Activated CD4-positive, alpha-beta T cell treated with anti-CD3 and anti-CD28 coated beads, Interleukin-2, Interleukin-6, amounts not matched to agents 100 ng/mL and 50 ng/mL, durations not matched to agents 16 hours and 8 hours (primary cell): ENCODE results near the gene MTA1.

Source experiments
- DNase-seq: peaks from one replicate; pipeline ENCODE4 v3.0.0-alpha.2; 2020

Gene MTA1

DNA sequence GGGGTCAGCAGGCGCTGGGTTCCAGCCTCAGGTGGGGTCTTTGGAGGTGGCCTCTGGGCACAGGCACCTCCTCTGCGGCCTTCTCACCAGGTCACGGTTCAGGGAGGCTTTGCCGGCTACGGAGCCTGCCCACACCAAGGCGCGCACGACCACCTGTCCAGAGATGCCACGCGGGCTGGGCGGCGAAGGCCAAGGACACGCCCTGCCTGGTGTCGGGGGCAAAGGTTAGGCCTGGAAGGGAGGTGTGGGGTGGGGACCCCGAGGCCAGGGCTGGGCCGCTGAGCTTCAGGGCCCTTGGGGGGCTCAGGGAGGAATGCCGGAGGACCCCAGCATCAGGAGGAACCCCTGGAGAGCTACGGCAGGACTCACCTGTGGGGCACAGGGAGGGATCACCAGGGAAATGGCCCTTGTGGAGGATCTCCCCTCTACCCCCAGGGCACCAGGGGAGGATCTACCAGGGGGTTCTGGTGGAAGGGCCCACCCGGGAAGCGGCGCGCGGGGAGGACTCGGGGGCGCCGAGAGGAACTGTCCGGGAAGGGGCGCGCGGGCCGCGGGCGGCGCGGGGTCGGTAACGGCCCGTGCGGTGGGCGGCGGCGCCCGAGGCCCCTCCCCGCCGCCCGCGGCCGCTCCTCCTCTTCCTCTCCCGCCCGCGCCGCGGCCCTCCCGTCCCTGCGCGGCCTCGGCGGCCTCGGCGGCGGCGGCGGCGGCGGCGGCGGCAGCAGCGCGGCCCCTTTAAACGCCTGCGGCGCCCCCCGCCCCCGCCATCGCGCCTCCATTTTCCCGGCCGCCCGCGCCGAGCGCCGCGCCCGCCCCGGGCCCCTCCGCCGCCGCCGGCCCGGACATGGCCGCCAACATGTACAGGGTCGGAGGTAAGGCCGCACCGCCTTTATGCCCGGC, at the start of gene MTA1:
Gene MTA1 (plus strand): TSS at position 633 of the 897 bp plus-strand sequence. CDS start 209 bp downstream, at position 842.
- peak; percentile 50 for DNase-seq

DNA sequence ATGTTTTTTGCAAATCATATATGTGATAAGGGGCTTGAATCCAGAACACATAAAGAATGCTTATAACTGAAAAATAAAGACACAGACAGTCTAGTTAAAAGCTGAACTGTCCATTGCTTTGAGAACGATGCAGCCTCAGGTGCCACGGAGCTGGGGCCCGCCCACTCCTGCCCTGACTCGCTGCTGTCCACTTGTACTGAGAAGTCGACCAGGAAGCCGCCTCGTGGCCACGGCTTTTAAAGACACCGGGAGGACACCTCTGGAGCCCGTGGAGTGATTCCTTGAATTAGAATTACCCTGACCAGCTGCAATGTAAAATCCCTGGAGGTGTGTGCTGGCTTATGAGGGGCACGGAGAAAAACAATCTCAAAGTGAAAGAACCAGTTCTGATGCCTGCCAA, 45.2 kb upstream of the MTA1 start:
- no peak for DNase-seq

DNA sequence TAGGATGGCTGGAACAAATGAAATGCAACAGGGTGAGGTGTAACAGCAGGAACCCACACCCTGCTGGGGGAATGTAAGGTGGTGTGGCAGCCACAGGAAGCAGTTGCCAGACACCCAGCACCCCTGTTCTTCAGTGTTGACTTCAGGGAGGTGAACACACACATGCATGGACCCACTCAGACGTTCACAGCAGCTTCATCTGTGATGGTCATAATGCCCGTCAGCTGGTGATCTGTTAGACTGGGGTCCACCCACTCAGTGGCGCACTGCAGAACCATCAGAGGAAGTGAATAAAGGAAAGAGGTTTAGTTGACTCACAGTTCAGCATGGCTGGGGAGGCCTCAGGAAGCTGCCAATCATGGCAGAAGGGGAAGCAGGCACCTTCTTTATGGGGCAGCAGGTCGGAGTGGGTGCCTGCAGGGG, 44.0 kb upstream of the MTA1 start:
- peak; percentile 56 for DNase-seq

DNA sequence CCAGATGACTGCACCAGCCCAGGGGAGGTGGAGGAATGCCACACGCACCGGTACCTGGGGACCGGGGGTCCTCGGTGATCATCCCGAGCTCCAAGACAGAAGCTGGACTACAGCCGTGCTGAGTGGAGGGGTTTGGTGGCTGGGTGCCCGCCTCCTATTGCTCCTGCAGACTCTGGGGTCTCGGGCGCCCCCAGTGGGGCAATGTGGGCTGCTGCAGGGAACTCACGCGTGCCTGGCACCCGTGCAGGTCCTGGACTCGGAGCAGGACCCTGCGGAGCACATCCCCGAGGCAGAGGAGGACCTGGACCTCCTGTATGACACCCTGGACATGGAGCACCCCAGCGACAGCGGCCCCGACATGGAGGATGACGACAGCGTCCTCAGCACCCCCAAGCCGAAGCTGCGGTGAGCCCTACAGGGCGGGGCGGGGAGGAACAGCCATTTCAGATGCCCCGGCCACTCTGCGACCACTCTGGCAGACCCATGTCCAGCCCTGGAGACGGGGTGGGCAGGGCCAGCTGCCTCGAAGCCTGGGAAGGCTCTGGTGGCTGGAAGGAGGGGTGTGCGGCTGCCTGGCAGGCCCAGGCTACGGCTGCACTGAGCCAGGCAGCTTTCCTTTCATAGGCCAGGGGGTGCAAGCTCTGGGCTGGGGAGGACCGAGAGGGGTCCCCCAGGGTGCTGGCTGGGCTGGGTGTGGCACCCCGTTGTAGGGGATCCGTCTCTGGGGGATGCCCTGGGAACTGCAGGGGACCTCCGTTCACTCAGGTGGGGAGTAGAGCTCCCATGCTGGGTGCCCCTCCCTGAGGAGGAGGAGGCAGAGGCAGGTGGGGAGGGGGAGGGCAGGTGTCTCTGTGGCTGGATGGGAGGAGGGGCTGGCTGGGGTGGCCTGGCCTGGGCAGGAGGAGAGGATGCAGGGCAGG, 42.8 kb upstream of the MTA1 start:
- no peak for DNase-seq

DNA sequence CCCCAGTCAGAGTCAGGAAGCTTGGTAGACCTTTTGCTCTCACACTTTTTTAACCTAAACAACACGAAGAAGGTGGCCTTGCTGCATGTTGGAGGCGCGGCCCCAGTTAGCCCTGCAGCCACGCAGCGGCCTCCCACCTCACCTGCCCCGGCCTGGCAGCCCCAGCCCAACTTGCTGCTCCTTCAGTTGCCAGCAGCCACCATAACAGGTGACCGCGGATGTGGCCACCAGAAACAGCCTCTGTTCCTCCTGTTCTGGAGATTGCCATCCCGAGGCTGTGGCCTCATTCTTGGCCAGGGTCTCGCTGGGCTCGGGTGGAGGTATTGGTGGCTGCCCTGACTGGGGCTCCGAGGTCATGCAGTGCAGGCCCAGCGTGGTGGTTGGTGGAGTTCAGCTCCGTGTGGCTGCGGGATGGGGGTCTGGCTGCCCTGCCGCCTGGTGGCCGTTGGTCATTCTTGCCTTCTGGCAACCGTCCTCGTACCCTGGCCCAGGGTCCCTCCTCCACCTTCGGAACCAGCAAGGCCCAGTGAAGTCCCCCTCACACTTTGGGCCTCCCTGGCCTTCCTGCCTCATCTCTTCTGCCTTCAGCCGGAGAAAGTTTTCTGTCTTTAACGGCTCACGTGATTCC, 42.0 kb upstream of the MTA1 start:
- DNase-seq, result no peak

DNA sequence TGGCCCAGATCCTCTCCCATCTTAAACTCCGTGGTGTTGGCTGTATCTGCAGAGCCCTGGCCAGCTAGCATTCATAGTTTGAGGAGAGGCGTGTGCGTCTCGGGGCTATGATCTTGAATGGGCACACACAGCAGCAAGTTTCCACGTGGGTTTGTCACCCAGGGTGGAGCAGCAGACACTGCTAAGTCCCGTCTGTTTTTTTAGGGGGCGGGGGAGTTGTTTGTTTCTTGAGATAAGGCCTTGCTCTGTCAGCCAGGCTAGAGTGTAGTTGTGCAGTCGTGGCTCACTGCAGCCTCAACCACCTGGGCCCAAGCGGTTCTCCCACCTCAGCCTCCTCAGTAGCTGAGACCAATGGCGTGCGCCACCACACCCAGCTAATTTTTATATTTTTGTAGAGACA, 41.4 kb upstream of the MTA1 start:
- DNase-seq, result no peak

DNA sequence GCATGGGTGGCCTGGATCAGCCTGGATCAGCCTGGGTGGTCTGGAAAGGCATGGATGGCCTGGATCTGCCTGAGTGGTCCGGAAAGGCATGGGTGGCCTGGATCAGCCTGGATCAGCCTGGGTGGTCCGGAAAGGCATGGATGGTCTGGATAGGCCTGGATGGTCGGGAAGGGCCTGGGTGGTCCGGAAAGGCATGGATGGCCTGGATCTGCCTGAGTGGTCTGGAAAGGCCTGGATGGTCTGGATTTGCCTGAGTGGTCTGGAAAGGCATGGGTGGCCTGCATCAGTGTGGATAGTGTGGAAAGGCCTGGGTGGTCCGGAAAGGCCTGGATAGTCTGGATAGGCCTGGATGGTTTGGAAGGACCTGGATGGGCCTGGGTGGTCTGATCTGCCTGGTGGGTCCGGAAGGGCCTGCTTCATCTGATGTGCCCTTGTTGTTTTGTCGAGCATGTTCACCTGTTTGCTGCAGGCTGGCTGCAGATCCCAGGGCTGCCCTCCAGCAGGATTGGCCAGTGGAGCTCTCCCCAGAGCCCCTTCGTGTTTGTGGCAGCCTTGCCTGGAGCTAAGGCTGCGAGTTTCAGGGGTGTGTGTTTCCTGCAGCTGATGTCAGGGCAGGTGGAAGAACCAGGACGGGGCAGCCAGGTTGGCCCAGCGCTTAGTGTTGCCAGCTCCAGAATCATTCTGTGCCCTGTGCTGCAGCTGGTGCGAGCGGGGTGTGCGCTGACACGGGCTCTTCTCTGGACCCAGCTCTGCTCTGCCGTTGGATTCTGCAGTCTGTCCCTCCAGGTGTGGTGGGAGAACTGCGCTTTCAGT, 40.5 kb upstream of the MTA1 start:
- DNase-seq, result no peak

DNA sequence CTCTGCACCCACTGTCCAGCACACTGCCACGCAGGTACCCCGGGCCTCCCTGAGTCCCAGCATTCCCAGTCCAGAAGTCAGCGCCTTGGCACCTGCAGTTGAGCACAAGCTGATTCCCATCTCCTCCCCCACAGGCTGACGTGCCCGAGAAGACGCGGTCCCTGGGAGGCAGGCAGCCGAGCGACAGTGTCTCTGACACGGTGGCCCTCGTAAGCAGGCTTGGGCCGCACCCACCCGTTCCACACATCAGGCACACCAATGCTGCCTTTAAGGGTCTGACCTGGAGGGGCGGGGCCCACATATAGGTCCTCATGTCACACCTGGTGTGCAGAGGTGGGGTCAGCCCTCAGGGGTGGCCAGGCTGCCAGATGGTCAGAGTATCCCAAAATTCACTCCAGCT, 39.7 kb upstream of the MTA1 start:
- DNase-seq, result no peak

DNA sequence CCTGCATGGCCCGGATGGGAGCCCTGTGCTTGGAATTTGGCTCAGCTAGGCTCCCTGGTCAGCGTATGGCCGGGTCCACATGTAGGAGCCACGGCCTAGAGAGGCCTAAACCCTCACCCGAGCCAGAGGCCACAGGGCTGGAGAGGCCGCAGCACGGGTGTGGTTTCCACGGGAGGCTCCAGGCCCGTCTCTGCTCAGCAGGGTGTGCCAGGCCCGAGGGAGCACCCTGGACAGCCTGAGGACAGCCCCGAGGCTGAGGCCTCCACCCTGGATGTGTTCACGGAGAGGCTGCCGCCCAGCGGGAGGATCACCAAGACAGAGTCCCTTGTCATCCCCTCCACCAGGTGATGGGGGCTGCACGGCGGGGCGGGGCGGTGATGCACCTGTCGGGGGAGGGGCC, 38.9 kb upstream of the MTA1 start:
- DNase-seq, result no peak

DNA sequence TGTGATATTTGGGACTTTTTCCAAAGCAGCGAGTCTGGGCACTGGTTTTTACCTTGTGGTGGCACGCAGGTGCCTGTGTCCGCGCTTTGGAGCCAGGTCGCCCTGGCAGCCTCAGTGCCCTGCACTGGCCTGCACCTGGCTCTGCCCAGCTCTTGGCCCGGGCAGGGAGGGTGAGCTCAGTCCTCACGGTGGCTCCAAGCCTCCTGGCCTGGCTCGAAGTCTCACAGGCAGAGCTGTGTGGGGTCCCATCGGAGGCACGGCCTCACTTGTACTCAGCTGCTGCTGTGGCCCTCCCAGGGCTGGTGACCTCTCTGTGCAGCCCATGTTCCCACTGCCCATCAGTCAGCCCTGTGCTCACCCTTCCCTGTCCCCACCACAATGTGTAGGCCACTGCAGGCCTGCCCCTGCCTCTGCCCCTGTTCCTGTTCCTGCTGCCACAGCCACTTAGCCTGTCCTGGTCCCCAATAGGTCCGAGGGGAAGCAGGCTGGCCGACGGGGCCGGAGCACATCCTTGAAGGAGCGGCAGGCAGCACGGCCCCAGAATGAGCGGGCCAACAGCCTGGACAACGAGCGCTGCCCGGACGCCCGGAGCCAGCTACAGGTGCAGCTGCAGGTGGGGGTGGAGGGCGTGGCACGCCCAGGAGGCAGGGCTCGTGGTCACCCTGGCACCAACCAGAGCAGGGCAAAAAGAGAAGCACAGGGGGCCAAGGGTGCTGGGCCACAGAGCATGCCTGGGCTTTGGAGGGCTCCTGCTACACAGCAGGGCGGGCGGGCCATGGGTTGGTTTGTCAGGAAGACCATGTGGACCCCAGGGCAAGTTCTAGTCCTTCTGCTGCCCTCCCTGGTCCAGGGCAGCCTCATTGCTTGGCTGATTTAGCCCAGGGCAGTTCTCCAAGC, 37.9 kb upstream of the MTA1 start:
- DNase-seq, result no peak

DNA sequence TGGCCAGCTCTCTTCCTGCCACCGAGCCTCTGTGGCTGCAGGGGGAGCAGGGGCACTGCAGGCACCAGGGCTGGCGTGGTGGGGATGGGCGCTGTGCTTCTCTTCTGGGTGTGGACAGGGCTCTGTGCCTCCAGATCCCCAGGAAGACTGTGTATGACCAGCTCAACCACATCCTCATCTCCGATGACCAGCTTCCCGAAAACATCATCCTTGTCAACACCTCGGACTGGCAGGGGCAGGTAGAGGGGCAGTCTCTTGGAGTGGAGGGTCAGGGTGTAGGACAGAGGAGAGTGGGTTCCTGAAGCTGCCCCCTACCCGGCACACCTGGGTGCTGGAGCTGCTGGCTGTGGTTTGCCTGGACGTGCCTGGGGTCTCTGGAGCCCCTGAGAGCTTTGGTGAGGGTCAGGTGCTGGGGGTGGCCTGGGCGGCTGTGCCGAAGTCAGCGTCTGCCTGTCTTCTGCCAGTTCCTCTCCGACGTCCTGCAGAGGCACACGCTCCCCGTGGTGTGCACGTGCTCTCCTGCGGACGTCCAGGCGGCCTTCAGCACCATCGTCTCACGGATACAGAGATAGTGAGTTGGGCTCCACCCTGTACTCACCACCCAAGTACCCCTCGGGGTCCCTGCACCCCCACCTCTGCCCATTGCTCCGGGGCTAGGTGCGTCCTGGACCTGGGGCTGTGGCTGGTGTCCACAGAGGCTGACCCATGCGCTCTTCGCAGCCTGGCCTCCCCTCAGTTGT, 37.1 kb upstream of the MTA1 start:
- DNase-seq, result no peak

DNA sequence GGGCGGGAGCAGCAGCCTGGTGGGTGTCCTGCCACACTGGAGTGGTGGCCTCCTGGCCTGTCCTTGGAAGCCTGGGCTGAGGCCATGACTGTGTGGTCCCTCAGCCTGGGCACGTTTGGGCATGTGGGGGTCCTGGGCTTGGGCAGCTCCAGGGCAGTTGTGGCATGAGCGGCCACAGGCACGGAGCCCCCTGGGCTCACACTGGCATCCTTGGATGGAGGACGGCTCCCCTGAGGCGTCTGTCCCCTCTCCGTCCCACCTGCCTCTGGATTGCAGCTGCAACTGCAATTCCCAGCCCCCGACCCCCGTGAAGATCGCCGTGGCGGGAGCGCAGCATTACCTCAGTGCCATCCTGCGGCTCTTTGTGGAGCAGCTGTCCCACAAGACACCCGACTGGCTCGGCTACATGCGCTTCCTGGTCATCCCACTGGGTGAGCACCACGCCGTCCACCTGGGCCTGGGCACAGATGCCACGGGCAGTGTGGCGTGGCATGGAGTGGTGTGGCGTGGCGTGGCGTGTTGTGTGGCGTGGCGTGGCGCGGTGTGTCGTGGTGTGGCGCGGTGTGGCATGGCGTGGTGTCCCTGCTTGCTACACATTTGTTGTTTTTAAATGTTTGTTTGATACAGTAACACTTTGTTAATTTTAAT, 36.4 kb upstream of the MTA1 start:
- no peak for DNase-seq

DNA sequence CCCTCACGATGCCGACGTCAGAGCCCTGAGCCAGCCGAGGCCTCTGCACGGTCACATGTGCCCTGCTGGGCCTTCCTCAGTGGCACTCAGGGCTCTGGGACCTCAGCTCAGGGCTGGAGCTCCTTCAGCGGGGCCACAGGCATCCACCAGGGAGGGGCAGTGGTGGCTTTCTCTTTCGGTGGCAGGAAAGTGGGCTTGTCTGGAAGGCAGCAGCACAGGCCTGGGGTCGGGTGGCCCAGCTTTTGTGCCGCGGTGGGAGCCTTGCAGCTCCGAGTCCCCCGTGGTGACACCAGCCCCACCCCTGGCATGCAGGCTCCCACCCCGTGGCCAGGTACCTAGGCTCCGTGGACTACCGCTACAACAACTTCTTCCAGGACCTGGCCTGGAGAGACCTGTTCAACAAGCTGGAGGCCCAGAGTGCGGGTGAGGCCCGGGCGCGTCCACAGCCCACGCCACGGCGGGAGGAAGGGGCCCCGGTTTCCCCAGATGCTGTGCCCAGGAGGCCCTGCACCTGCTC, 35.5 kb upstream of the MTA1 start:
- DNase-seq, result no peak

DNA sequence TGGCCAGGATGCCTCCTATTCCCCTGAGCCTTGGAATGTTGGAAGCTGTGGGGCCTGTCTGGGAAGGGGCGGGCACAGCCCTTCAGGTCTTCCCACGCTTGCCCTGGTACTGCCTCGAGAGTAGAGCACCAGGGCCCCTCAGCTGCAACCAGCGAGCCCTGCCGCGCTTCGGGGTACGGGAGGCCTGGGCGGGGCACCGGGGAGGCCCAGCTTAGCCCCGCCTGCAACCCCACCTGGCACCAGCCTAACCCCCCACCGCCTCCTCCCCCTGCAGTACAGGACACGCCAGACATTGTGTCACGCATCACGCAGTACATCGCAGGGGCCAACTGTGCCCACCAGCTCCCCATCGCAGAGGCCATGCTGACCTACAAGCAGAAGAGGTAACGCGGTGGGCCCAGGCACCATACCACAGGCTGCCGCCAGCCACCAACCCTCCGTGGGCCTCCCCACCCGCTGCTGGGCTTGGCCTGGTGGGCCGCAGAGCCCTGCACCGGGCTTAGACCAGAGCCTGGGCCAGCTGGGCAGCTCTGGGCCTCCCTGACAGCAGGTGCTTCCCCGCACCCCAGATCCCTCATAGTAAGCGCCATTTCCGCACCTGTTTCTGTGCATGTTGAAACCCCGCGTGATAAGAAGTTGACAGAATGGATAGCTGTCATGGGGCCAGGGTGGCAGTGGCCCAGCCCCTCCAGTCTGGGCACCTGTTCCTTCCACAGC, 34.9 kb upstream of the MTA1 start:
- no peak for DNase-seq

DNA sequence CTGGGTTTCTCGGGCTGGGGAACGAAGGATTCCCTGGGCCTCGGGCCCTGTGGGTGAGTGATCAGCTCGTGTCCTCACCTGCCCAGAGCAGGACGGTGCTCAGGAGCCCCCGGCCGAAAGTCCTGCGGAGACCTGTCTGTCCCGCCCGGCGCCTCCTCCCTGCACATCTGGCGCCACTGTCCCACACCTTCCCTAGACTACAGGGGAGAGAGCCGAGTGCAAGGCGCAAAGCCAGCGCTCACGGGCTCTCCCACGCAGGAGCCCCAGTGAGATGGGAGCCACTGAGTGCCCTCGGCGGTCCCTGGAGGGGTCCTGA, 34.3 kb upstream of the MTA1 start:
- DNase-seq, result no peak

DNA sequence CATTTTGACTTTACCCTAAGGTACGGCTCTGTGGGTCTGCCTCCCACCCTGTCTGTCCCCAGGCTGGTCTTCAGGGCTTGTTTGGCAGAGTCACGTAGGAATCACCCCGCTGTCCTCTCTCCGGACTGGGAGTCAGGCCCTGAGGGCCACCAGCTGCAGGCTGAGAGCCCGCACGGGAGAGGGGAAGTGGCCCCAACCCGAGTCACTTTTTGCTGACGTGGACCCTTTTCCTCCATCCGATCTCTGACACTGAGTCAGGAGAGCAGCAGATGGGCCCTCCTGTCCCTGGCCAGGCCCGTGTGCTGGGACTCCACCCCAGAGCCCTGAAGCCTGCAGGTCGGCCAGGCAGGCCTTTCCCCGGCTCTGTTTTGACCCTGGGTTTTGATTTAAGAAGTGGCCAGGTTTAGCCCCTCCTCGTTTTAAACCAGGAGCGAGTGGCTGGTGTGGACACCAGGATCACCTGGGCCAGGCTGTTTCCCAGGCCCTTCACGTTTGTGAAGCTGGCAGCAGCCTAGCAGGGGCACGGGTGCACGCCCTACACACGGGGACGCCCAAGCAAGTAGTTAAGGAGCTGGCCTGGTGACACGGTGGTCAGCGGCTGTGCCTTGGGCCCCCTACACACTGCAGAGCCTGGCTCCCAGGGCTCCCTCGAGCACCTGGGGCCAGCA, 33.8 kb upstream of the MTA1 start:
- DNase-seq, result no peak

DNA sequence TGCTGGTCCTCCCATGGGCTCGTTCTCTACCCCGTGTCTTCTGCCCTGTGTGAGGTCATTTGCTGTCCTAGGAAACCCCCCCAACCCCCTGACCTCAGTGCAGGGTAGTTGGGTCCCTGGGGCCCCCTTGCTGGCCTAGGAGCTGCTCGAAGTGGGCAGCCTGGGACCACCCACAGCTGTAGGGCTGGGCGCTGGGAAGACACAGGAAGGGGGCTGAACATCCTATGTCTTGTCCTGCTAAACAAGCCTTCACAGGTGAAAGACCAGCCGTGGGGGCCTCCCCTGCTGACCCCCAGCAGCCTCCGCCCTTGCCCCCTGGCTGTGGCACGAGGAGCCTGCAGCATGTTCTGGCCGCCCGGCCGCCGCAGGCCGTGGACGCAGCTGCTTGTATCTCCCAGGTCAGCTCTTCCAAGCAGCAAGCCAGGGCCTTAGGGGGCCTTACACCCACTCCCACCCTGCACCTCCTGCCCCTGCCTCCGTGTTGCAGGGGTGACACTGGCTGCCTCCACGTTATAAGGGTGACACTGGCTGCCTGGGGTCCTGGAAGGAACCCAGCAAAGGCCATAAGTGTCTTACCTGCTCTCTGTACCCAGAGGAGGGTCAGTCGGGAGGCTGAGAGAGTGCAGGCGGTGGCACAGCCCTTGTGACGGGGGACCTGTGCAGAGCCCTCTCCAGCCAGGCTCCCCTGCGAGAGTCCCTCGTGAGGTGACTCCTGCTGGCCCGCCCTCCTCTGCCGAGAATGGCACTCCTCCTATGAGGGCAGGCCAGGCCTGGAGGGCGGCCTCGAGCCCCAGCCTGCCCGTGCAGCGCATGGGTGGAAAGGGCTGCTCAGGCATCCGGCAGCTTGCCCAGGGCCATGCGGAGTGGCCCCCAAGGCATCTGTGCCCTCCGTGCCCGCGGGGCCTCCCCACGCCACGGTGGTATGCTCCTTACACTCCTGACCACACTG, 32.8 kb upstream of the MTA1 start:
- no peak for DNase-seq

DNA sequence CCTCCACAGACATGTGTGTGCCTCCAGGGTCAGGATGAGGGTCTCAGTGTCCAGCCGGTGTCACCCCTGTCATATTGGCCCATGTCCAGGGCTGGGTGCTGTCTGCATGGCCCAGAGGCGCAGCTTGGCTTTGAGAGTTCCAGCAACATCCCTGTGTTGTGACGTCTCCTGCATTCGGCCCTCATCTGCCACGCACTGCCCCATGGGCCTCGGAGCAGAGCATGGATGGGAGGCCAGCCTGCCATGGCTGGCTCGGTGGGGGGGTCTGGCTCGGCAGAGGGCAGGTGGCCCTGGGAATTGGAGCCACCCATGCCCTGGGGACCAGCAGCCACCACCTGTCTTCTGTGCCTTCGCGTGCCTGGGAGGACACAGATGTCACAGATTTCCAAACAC, 32.1 kb upstream of the MTA1 start:
- DNase-seq, result no peak
